H1 (cell line): ENCODE measurements around the gene CLPTM1L. TPM values are rescaled to one million over a fixed set of nuclear protein-coding genes. Genes with fewer than 3 reads are reported as not detected.

Experiments
- CTCF ChIA-PET: fragments of 300-600 bp; sonication (Branson Sonifier 250); formaldehyde crosslinking; loops from one replicate; lab custom pipeline; 2021; ENCODE audit not compliant: partially characterized antibody; lab: Charles Lee
- POLR2A ChIA-PET: fragments of 300-600 bp; sonication (Branson Sonifier 250); formaldehyde crosslinking; loops from one replicate; lab custom pipeline; 2021; ENCODE audit warnings: inconsistent platforms; ENCODE audit not compliant: partially characterized antibody; lab: Charles Lee
- DNase-seq, 2 experiments: peaks; one replicate each; pipeline versions ENCODE4 v3.0.0 to v3.0.0-alpha.2; 2010 to 2022; ENCODE audit warnings: low spot score in 2 of 2, low read depth in 1 of 2, mixed read lengths in 1 of 2
- FAIRE-seq: peaks from 2 replicates; lab custom pipeline; 2011; peaks lifted over from hg19 to GRCh38; lab: Jason Lieb, UNC
- H2AFZ ChIP-seq: 2 replicates; pipeline ENCODE4 v1.8.1; 2012; ENCODE audit warnings: low read length, inconsistent platforms
- H2AK5ac ChIP-seq: 2 replicates; pipeline ENCODE4 v1.6.1; 2013; ENCODE audit warnings: low read depth, low read length
- H2BK120ac ChIP-seq: replicated peaks from 2 replicates; pipeline ENCODE3; 2013; ENCODE audit warnings: low read depth, low read length, inconsistent platforms
- H2BK12ac ChIP-seq: 2 replicates; pipeline ENCODE4 v1.6.1; 2013; ENCODE audit warnings: low read depth, low read length
- H2BK15ac ChIP-seq: 2 replicates; pipeline ENCODE4 v1.6.1; 2013; ENCODE audit warnings: low read length
- H2BK20ac ChIP-seq: 2 replicates; pipeline ENCODE4 v1.6.1; 2013; ENCODE audit warnings: low read length
- H2BK5ac ChIP-seq: 2 replicates; pipeline ENCODE4 v1.6.1; 2013; ENCODE audit warnings: low read depth, low read length
- H3K14ac ChIP-seq: 2 replicates; pipeline ENCODE4 v1.6.1; 2013; ENCODE audit warnings: inconsistent platforms; ENCODE audit not compliant: insufficient read length
- H3K18ac ChIP-seq: 2 replicates; pipeline ENCODE4 v1.6.1; 2013; ENCODE audit warnings: low read length; ENCODE audit errors: extremely low read depth
- H3K23ac ChIP-seq: 2 replicates; pipeline ENCODE4 v1.6.1; 2013; ENCODE audit warnings: inconsistent platforms; ENCODE audit not compliant: insufficient read length
- H3K23me2 ChIP-seq: 2 replicates; pipeline ENCODE4 v1.6.1; 2013; ENCODE audit warnings: low read depth, low read length
- H3K27ac ChIP-seq: 2 replicates; pipeline ENCODE4 v1.6.1; 2011; ENCODE audit warnings: low read depth, low read length, inconsistent platforms
- H3K27me3 ChIP-seq, 4 experiments: replicated peaks in 1 of 4; 1 replicate in 1 of 4; 2 replicates in 3 of 4; pipeline versions ENCODE4 v1.6.1 to v1.8.1; 2011 to 2013; ENCODE audit warnings: low read length in 3 of 4, mild to moderate bottlenecking in 3 of 4, inconsistent platforms in 2 of 4, mixed read lengths in 2 of 4, moderate library complexity in 1 of 4; ENCODE audit not compliant: control insufficient read depth in 3 of 4, insufficient read depth in 3 of 4; ENCODE audit errors: extremely low read depth in 1 of 4
- H3K36me3 ChIP-seq, 4 experiments: 2 replicates each; pipeline versions ENCODE4 v1.6.1 to v1.8.1; 2011 to 2013; ENCODE audit warnings: mild to moderate bottlenecking in 4 of 4, low read length in 3 of 4, moderate library complexity in 2 of 4, control low read depth in 1 of 4, inconsistent platforms in 1 of 4; ENCODE audit not compliant: insufficient read depth in 4 of 4, control insufficient read depth in 2 of 4
- H3K4ac ChIP-seq: replicated peaks from 2 replicates; pipeline ENCODE3; 2013; ENCODE audit warnings: low read length, low read depth, mixed read lengths, inconsistent platforms; ENCODE audit not compliant: insufficient read length
- H3K4me1 ChIP-seq, 4 experiments: replicated peaks in 1 of 4; 1 replicate in 1 of 4; 2 replicates in 3 of 4; pipeline versions ENCODE4 v1.6.1 to v1.8.1; 2011 to 2013; ENCODE audit warnings: low read length in 3 of 4, inconsistent platforms in 2 of 4, mixed read lengths in 1 of 4; ENCODE audit not compliant: insufficient read depth in 4 of 4, control insufficient read depth in 3 of 4
- H3K4me2 ChIP-seq, 2 experiments: 2 replicates each; pipeline versions ENCODE4 v1.6.1 to v1.8.1; 2011 to 2013; ENCODE audit warnings: low read depth in 2 of 2, low read length in 2 of 2, control low read depth in 1 of 2, inconsistent platforms in 1 of 2, mild to moderate bottlenecking in 1 of 2; ENCODE audit not compliant: insufficient read depth in 1 of 2
- H3K4me3 ChIP-seq, 4 experiments: fragments of 200-600, 300-600 bp in 1 of 4; sonication (generic), shearing (Covaris generic), sonication (Bioruptor Twin) in 1 of 4; 2 replicates each; pipeline versions ENCODE4 v1.5.1 to v1.8.1; 2011 to 2016; ENCODE audit warnings: low read length in 4 of 4, low read depth in 3 of 4, control low read depth in 2 of 4, inconsistent platforms in 2 of 4, mild to moderate bottlenecking in 2 of 4, mixed read lengths in 1 of 4, moderate library complexity in 1 of 4; ENCODE audit not compliant: insufficient read depth in 2 of 4; ENCODE audit errors: extremely low read depth in 1 of 4
- H3K56ac ChIP-seq: replicated peaks from 2 replicates; pipeline ENCODE3; 2013; ENCODE audit warnings: low read depth, mild to moderate bottlenecking, mixed read lengths, low read length, inconsistent platforms; ENCODE audit not compliant: insufficient read length
- H3K79me1 ChIP-seq: 2 replicates; pipeline ENCODE4 v1.6.1; 2013; ENCODE audit warnings: low read depth, low read length, control low read depth
- H3K79me2 ChIP-seq, 2 experiments: 2 replicates each; pipeline versions ENCODE4 v1.6.1 to v1.8.1; 2012 to 2013; ENCODE audit warnings: low read length in 2 of 2, mild to moderate bottlenecking in 2 of 2, inconsistent platforms in 1 of 2; ENCODE audit not compliant: insufficient read depth in 2 of 2, control insufficient read depth in 1 of 2
- H3K9ac ChIP-seq, 4 experiments: replicated peaks in 1 of 4; 1 replicate in 1 of 4; 2 replicates in 3 of 4; pipeline versions ENCODE4 v1.6.1 to v1.8.1; 2011 to 2013; ENCODE audit warnings: low read depth in 3 of 4, low read length in 3 of 4, control low read depth in 2 of 4, mild to moderate bottlenecking in 2 of 4, moderate library complexity in 2 of 4, inconsistent platforms in 1 of 4; ENCODE audit errors: extremely low read depth in 1 of 4
- H3K9me3 ChIP-seq, 2 experiments: 2 replicates each; pipeline versions ENCODE4 v1.6.1 to v1.8.1; 2012 to 2013; ENCODE audit warnings: mild to moderate bottlenecking in 2 of 2, moderate library complexity in 2 of 2, control low read depth in 1 of 2, inconsistent platforms in 1 of 2, low read depth in 1 of 2, low read length in 1 of 2, mixed read lengths in 1 of 2; ENCODE audit not compliant: insufficient read depth in 2 of 2
- H4K20me1 ChIP-seq, 2 experiments: replicated peaks in 1 of 2; 2 replicates each; pipeline versions ENCODE3 to v1.8.1; 2011 to 2013; ENCODE audit warnings: inconsistent platforms in 2 of 2, low read length in 2 of 2, mild to moderate bottlenecking in 1 of 2; ENCODE audit not compliant: insufficient read depth in 2 of 2, control insufficient read depth in 1 of 2
- H4K5ac ChIP-seq: 2 replicates; pipeline ENCODE4 v1.6.1; 2013; ENCODE audit warnings: low read length, low read depth, mixed read lengths, inconsistent platforms; ENCODE audit not compliant: insufficient read length
- H4K8ac ChIP-seq: 2 replicates; pipeline ENCODE4 v1.8.0; 2013; ENCODE audit warnings: mild to moderate bottlenecking, moderate library complexity, low read length, inconsistent platforms; ENCODE audit not compliant: insufficient read depth; ENCODE audit errors: extremely low read depth
- H4K91ac ChIP-seq: replicated peaks from 2 replicates; pipeline ENCODE3; 2013; ENCODE audit warnings: low read length, mixed read lengths, inconsistent platforms; ENCODE audit not compliant: insufficient read length
- EP300 ChIP-seq, 2 experiments: IDR thresholded peaks; 1 replicate in 1 of 2; 2 replicates in 1 of 2; pipeline ENCODE4 v1.6.1; 2011 to 2012; ENCODE audit warnings: low read depth in 2 of 2, low read length in 2 of 2, mild to moderate bottlenecking in 2 of 2, borderline replicate concordance in 1 of 2, inconsistent platforms in 1 of 2, moderate library complexity in 1 of 2
- HDAC6 ChIP-seq: IDR thresholded peaks from one replicate; pipeline ENCODE4 v1.7.1; 2012; ENCODE audit warnings: low read depth, mild to moderate bottlenecking, inconsistent platforms, low read length, moderate library complexity
- RXRA ChIP-seq: IDR thresholded peaks from 2 replicates; pipeline ENCODE4 v1.6.1; 2011; ENCODE audit warnings: low read depth, mild to moderate bottlenecking, low read length, moderate library complexity; ENCODE audit not compliant: insufficient read depth
- WGBS, 2 experiments: shearing (Covaris generic) in 1 of 2; methylation state at CpG; one replicate each; pipeline versions ENCODE4 v1.1.6 to v1.1.7; 2013 to 2015; ENCODE audit warnings: low lambda C conversion rate in 2 of 2, mixed read lengths in 2 of 2, inconsistent platforms in 1 of 2, low coverage in 1 of 2, missing lambda C conversion rate in 1 of 2; ENCODE audit not compliant: insufficient replicate concordance in 2 of 2, insufficient coverage in 1 of 2, insufficient read length in 1 of 2; ENCODE audit errors: extremely low coverage in 1 of 2, missing lambda C conversion rate in 1 of 2; 5-methylcytosine and 5-hydroxymethylcytosine counted together
- polyA plus RNA-seq, 7 experiments: library from polyadenylated mRNA; depleted of rRNA in 3 of 7; stranded (reverse) in 5 of 7; unstranded in 2 of 7; fragments of >200 nt in 5 of 7; fragments of 200-250 nt in 2 of 7; gene quantifications; 1 replicate in 5 of 7; 2 replicates in 1 of 7; 4 replicates in 1 of 7; pipeline versions ENCODE4 v1.2.1 to v1.2.3, GENCODE V29; 2011 to 2013; ENCODE audit warnings: missing spikeins in 2 of 7, mixed read lengths in 2 of 7
- total RNA-seq: library from RNA; stranded (reverse); fragmentation: NEBNext Ultra II Directional; extraction: Animal tissue kit (Norgen Biotek cat#: 25700); gene quantifications from 2 replicates; pipeline ENCODE4 v1.2.1, GENCODE V29; 2021

Gene CLPTM1L
- total and polyA plus RNA-seq, 2 of the 8 experiments (the other 6 are each of a cell fraction or from before 2014, with no cell fraction given), result 102 to 119 TPM

DNA sequence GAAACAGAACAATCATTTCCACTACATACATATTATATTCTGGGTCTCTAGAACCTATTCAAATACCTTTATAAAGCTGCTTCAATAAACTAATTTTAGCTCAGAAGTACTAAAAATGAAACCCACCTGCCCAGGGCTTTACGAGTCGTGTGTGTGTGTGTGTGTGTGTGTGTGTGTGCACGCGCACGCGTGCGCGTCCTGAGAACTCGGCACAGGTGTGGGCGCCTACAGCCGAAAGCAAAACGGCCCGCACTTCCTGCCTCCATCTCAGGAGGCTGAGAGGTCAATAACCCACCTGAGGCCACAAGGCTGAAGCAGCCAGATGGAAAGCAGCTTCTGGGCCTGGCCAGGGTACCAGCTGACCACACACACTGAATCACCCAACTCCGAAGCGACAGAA is 3.0 kb downstream of the CLPTM1L start:
- Histone ChIP-seq H3K27me3 (no peaks in the 10 kb centered on the region), H3K27ac (no peak overlapping the region), H3K9ac (no peak overlapping the region), H3K4ac (no peak overlapping the region), H3K4me2 (no peak overlapping the region), H2BK120ac (no peak overlapping the region), H2BK20ac (no peak overlapping the region), H2AK5ac (no peak overlapping the region), H3K56ac (no peak overlapping the region), H3K79me1 (peaks cover 5% of the 10 kb centered on the region; the same call in 1 of the 2 replicates), H2BK12ac (no peak overlapping the region), H4K8ac (no peak overlapping the region; the same call in 1 of the 2 replicates), H3K9me3 (no peaks in the 10 kb centered on the region), H4K91ac (no peak overlapping the region), H3K36me3 (peaks cover 28 to 46% (median 36%) of the 10 kb centered on the region in 4 experiments), H4K5ac (no peak overlapping the region), H3K79me2 (peaks cover 0 to 14% of the 10 kb centered on the region in 2 experiments; a peak in 2 of 4 replicates), H2BK15ac (no peak overlapping the region), H3K18ac (no peak overlapping the region), H3K23ac (no peak overlapping the region), H3K4me1 (peaks cover 0 to 12% (median 1%) of the 10 kb centered on the region in 4 experiments; a peak in 4 of 7 replicates), H3K4me3 (no peak overlapping the region), H3K23me2 (peaks cover 5% of the 10 kb centered on the region; the same call in 1 of the 2 replicates), H2AFZ (no peak overlapping the region), H4K20me1 (peaks cover 8 to 20% of the 10 kb centered on the region in 2 experiments), H3K14ac (no peak overlapping the region), H2BK5ac (no peak overlapping the region)
- TF ChIP-seq EP300 (IDR thresholded peaks at IDR 0.05; ENCODE audit: borderline replicate concordance in 1 of 2, low read depth in 2 of 2, low read length in 2 of 2) (no peak), HDAC6 (no peak), RXRA (no peak)
- WGBS, 2 experiments, result 92% methylated on average over 15 of the region's 15 CpGs; no CpG with 5 or more reads in 1 of the 2 experiments
- no peak for FAIRE-seq
- ChIA-PET POLR2A (no interaction called here), CTCF (interaction anchor here (0.6 to 1.5 kb wide), 3 partner anchors 12 to 38 kb away, joined by 3 to 4 read pairs (median 3); no protein-coding TSS in a partner anchor)
- DNase-seq, result no peak
